Upper lobe of left lung (tissue), 6 donors: ENCODE data around the gene SLCO3A1. TPM values are rescaled to one million over a fixed set of nuclear protein-coding genes. Genes with fewer than 3 reads are reported as not detected.

Source experiments
- ATAC-seq, 2 donors: fragments of 200-7000 bp; cut with Tn5 transposase; one replicate each; pipeline ENCODE4 v1.9.1; 2022; ENCODE audit warnings: mild to moderate bottlenecking in 2 of 2, moderate library complexity in 2 of 2; ENCODE audit not compliant: low FRiP score in 2 of 2
- DNase-seq, 2 donors: peaks; one replicate each; pipeline ENCODE4 v3.0.0-alpha.2; 2019 to 2020
- H3K27ac ChIP-seq, 4 donors: fragments of 200-600 bp; sonication (generic); one replicate each; pipeline ENCODE4 v1.5.1; 2016 to 2019
- H3K27me3 ChIP-seq, 4 donors: fragments of 200-600 bp; sonication (generic); one replicate each; pipeline ENCODE4 v1.5.1; 2017 to 2019
- H3K36me3 ChIP-seq, 4 donors: fragments of 200-600 bp; sonication (generic); one replicate each; pipeline ENCODE4 v1.5.1; 2016 to 2019
- H3K4me1 ChIP-seq, 4 donors: fragments of 200-600 bp; sonication (generic); one replicate each; pipeline ENCODE4 v1.5.1; 2018 to 2019
- H3K4me3 ChIP-seq, 4 donors: fragments of 200-600 bp; sonication (generic); one replicate each; pipeline ENCODE4 v1.5.1; 2017 to 2019; ENCODE audit warnings: mild to moderate bottlenecking in 2 of 4, moderate library complexity in 1 of 4
- H3K9me3 ChIP-seq, 4 donors: fragments of 200-600 bp; sonication (generic); one replicate each; pipeline ENCODE4 v1.5.1; 2018 to 2019
- CTCF ChIP-seq, 6 experiments: fragments of 450-650 bp in 4 of 6; fragments of 200-600 bp in 2 of 6; sonication (generic) in 2 of 6; IDR thresholded peaks; one replicate each; pipeline ENCODE4 v1.5.1; 2016 to 2019; ENCODE audit warnings: antibody characterized with exemption in 6 of 6
- EP300 ChIP-seq, 4 donors: sonication (generic); formaldehyde crosslinking; IDR thresholded peaks; one replicate each; pipeline ENCODE4 v1.5.1; 2017; ENCODE audit warnings: antibody characterized with exemption in 4 of 4, control low read depth in 2 of 4
- POLR2A ChIP-seq, 4 donors: fragments of 450-650 bp; IDR thresholded peaks; one replicate each; pipeline ENCODE4 v1.5.1; 2016 to 2017; ENCODE audit warnings: antibody characterized with exemption in 4 of 4, mild to moderate bottlenecking in 2 of 4
- POLR2AphosphoS5 ChIP-seq, 2 donors: sonication (generic); formaldehyde crosslinking; IDR thresholded peaks; one replicate each; pipeline ENCODE4 v1.5.1; 2017; ENCODE audit warnings: antibody characterized with exemption in 2 of 2
- WGBS, 2 donors: methylation state at CpG; one replicate each; pipeline ENCODE4 v1.1.5; 2017 to 2018; 5-methylcytosine and 5-hydroxymethylcytosine counted together
- total RNA-seq, 6 donors: library from RNA; depleted of rRNA in 4 of 6; stranded (reverse); fragments of >200 nt in 4 of 6; gene quantifications; one replicate each; pipeline versions ENCODE4 v1.1.0 to v1.2.1, GENCODE V29; 2016 to 2021
- donor health status: DM: no; HTN: no; CAD: no; lungs with moderate emphysema.
- donor health status: DM: no; HTN: yes; CAD: no; lungs with severe emphysema.

SLCO3A1 gene
- total RNA-seq, 6 donors from 2014 or later = 29.3 to 56.6 (median 46.7) TPM

GRCh38 chr15:92025706-92026270 lies 172.3 kb downstream of the SLCO3A1 start:
- no peak for ATAC-seq
- Histone ChIP-seq H3K4me1 (peaks cover 15 to 45% (median 31%) of the 10 kb centered on the region in 4 donors), H3K9me3 (no peaks in the 10 kb centered on the region), H3K27me3 (no peaks in the 10 kb centered on the region), H3K27ac (no peak overlapping the region), H3K36me3 (no peaks in the 10 kb centered on the region), H3K4me3 (no peak overlapping the region)
- DNase-seq = no peak
- TF ChIP-seq POLR2A (IDR thresholded peaks at IDR 0.05) (no peak), CTCF (IDR thresholded peaks at IDR 0.05) (no peak), POLR2AphosphoS5 (IDR thresholded peaks at IDR 0.05) (no peak), EP300 (IDR thresholded peaks at IDR 0.05) (no peak)
- 84 to 87% methylated on average over 10 of the region's 10 CpGs for WGBS, 2 donors

- 75 to 78% methylated on average over 4 of the region's 4 CpGs for WGBS, 2 donors
- no peak for TF ChIP-seq POLR2A (IDR thresholded peaks at IDR 0.05)
- TF ChIP-seq CTCF (IDR thresholded peaks at IDR 0.05) = no peak
- TF ChIP-seq EP300 (IDR thresholded peaks at IDR 0.05) = no peak
- no peak for TF ChIP-seq POLR2AphosphoS5 (IDR thresholded peaks at IDR 0.05)
- ATAC-seq (peak in 1 of 2 donors; percentile 56), DNase-seq (no peak)
- H3K27ac ChIP-seq = peak overlapping the region; percentile 6 to 78 (median 22)
- no peaks in the 10 kb centered on the region for H3K9me3 ChIP-seq
- no peaks in the 10 kb centered on the region for H3K27me3 ChIP-seq
- no peaks in the 10 kb centered on the region for H3K36me3 ChIP-seq
- H3K4me1 ChIP-seq = peaks cover 15 to 30% (median 19%) of the 10 kb centered on the region in 4 donors
- no peak overlapping the region for H3K4me3 ChIP-seq
Measured at GRCh38 chr15:92028389-92028724, 174.8 kb downstream of the SLCO3A1 start.

- peak overlapping the region; percentile 12 to 78 (median 46) for H3K27ac ChIP-seq
Measured at GRCh38 chr15:92029767-92030166, 176.3 kb downstream of the SLCO3A1 start.

GRCh38 chr15:92033314-92033713 lies 179.8 kb downstream of the SLCO3A1 start:
- TF ChIP-seq CTCF (IDR thresholded peaks at IDR 0.05) (no peak), POLR2AphosphoS5 (IDR thresholded peaks at IDR 0.05) (no peak), POLR2A (IDR thresholded peaks at IDR 0.05) (no peak), EP300 (IDR thresholded peaks at IDR 0.05) (no peak)
- Histone ChIP-seq H3K36me3 (no peaks in the 10 kb centered on the region), H3K4me1 (peaks cover 11 to 36% (median 19%) of the 10 kb centered on the region in 4 donors), H3K27ac (peak overlapping the region in 2 of 4 donors; percentile 16 to 32), H3K9me3 (no peaks in the 10 kb centered on the region), H3K27me3 (no peaks in the 10 kb centered on the region), H3K4me3 (no peak overlapping the region)
- no peak for DNase-seq
- ATAC-seq = peak in 1 of 2 donors; percentile 11
- 49 to 56% methylated on average over 9 of the region's 9 CpGs for WGBS, 2 donors

More at GRCh38 chr15:92029767-92030166, 176.3 kb downstream of the SLCO3A1 start:
- DNase-seq (no peak), ATAC-seq (no peak)
- no peak overlapping the region for H3K4me3 ChIP-seq
- 82% methylated on average over 10 of the region's 10 CpGs for WGBS, 2 donors
- H3K27me3 ChIP-seq = no peaks in the 10 kb centered on the region
- no peak for TF ChIP-seq POLR2AphosphoS5 (IDR thresholded peaks at IDR 0.05)
- no peak for TF ChIP-seq EP300 (IDR thresholded peaks at IDR 0.05)
- no peak for TF ChIP-seq POLR2A (IDR thresholded peaks at IDR 0.05)
- no peak for TF ChIP-seq CTCF (IDR thresholded peaks at IDR 0.05)
- H3K9me3 ChIP-seq = no peaks in the 10 kb centered on the region
- no peaks in the 10 kb centered on the region for H3K36me3 ChIP-seq
- peaks cover 15 to 36% (median 20%) of the 10 kb centered on the region in 4 donors for H3K4me1 ChIP-seq

GRCh38 chr15:92033723-92034122 lies 180.2 kb downstream of the SLCO3A1 start:
- Histone ChIP-seq H3K4me3 (no peak overlapping the region), H3K36me3 (no peaks in the 10 kb centered on the region)

More at GRCh38 chr15:92033723-92034122, 180.2 kb downstream of the SLCO3A1 start:
- Histone ChIP-seq H3K27me3 (no peaks in the 10 kb centered on the region), H3K27ac (peak overlapping the region in 2 of 4 donors; percentile 23 to 32), H3K4me1 (peaks cover 11 to 32% (median 17%) of the 10 kb centered on the region in 4 donors), H3K9me3 (no peaks in the 10 kb centered on the region)
- ATAC-seq (peak in 1 of 2 donors; percentile 38), DNase-seq (no peak)
- WGBS, 2 donors = 75 to 84% methylated on average over 8 of the region's 8 CpGs
- TF ChIP-seq EP300 (IDR thresholded peaks at IDR 0.05) = no peak
- no peak for TF ChIP-seq CTCF (IDR thresholded peaks at IDR 0.05)
- TF ChIP-seq POLR2AphosphoS5 (IDR thresholded peaks at IDR 0.05) = no peak
- TF ChIP-seq POLR2A (IDR thresholded peaks at IDR 0.05) = no peak
